DOHH2 (cell line): ENCODE measurements around the gene CBL.

Experiments used
- H3F3A ChIP-seq: fragments of 200-600 bp; sonication (generic), shearing (Covaris generic); 2 replicates; pipeline ENCODE4 v1.6.0; 2016; ENCODE audit warnings: antibody characterized with exemption, mild to moderate bottlenecking; ENCODE audit not compliant: control insufficient read depth, insufficient read depth
- H3K27ac ChIP-seq: fragments of 200-600 bp; sonication (generic); 2 replicates; pipeline ENCODE4 v1.5.1; 2014; ENCODE audit warnings: low read depth, mild to moderate bottlenecking, low read length, moderate library complexity
- H3K27me3 ChIP-seq: fragments of 200-600 bp; sonication (generic); 2 replicates; pipeline ENCODE4 v1.6.1; 2014; ENCODE audit warnings: mild to moderate bottlenecking, low read length, mixed read lengths; ENCODE audit not compliant: control insufficient read depth
- H3K36me3 ChIP-seq: fragments of 200-600 bp; sonication (generic); 2 replicates; pipeline ENCODE4 v1.6.1; 2014; ENCODE audit warnings: mild to moderate bottlenecking, low read length, moderate library complexity, mixed read lengths; ENCODE audit not compliant: control insufficient read depth
- H3K4me1 ChIP-seq: fragments of 200-600 bp; sonication (generic); 2 replicates; pipeline ENCODE4 v1.6.1; 2014; ENCODE audit warnings: mild to moderate bottlenecking, low read length, mixed read lengths; ENCODE audit not compliant: control insufficient read depth
- H3K4me2 ChIP-seq: fragments of 200-600 bp; sonication (generic); 2 replicates; pipeline ENCODE4 v1.6.0; 2014; ENCODE audit warnings: mild to moderate bottlenecking, low read length, moderate library complexity
- H3K4me3 ChIP-seq: fragments of 200-600 bp; sonication (generic); 2 replicates; pipeline ENCODE4 v1.5.1; 2014; ENCODE audit warnings: mild to moderate bottlenecking, low read length, mixed read lengths
- H3K79me2 ChIP-seq: fragments of 200-600 bp; sonication (generic); 2 replicates; pipeline ENCODE4 v1.6.1; 2014; ENCODE audit warnings: mild to moderate bottlenecking, low read length, mixed read lengths; ENCODE audit not compliant: control insufficient read depth
- H3K9me2 ChIP-seq: fragments of 200-600 bp; sonication (generic); replicated peaks from 2 replicates; pipeline ENCODE4 v1.6.1; 2014; ENCODE audit warnings: mild to moderate bottlenecking, low read length, mixed read lengths; ENCODE audit not compliant: control insufficient read depth
- H3K9me3 ChIP-seq: fragments of 200-600 bp; sonication (generic); 2 replicates; pipeline ENCODE4 v1.6.1; 2014; ENCODE audit warnings: antibody characterized with exemption, low read length, mixed read lengths; ENCODE audit not compliant: control insufficient read depth, insufficient read depth
- H4K20me1 ChIP-seq: fragments of 200-600 bp; sonication (generic); 2 replicates; pipeline ENCODE4 v1.6.0; 2014; ENCODE audit warnings: low read depth, mild to moderate bottlenecking, antibody characterized with exemption, low read length, moderate library complexity; ENCODE audit not compliant: control insufficient read depth, insufficient read depth
- EZH2phosphoT487 ChIP-seq: fragments of 200-600 bp; sonication (generic); IDR thresholded peaks from 2 replicates; pipeline ENCODE4 v1.6.1; 2017; ENCODE audit warnings: borderline replicate concordance, mild to moderate bottlenecking, antibody characterized with exemption, low read length, moderate library complexity, mixed read lengths
- TF ChIP-seq, protein P1 (sequence below): fragments of 200-600 bp; sonication (generic); IDR thresholded peaks from one replicate; pipeline ENCODE4 v1.5.1; 2014; ENCODE audit warnings: antibody characterized with exemption, mild to moderate bottlenecking, low read depth, low read length; ENCODE audit not compliant: poor library complexity, severe bottlenecking

CBL gene

DNA sequence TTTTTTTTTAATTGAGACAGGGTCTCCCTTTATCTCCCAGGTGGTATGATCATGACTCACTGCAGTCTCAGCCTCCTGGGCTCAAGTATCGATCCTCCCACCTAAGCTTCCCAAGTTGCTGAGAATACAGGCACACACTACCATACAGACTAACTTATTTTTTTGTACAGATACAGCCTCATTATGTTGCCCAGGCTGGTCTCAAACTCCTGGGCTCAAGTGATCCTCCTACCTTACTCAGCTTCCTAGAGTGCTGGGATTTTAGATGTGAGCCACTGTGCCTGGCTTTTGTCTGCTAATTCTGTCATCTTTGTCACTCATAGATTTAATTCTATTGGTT lies 43.5 kb downstream of the CBL start:
- H3K4me1 ChIP-seq = peaks cover 31% of the 10 kb centered on the region
- no peak overlapping the region for H3K4me2 ChIP-seq
- H3K9me2 ChIP-seq = no peaks in the 10 kb centered on the region
- no peak for TF ChIP-seq EZH2phosphoT487
- TF ChIP-seq, protein P1, sequence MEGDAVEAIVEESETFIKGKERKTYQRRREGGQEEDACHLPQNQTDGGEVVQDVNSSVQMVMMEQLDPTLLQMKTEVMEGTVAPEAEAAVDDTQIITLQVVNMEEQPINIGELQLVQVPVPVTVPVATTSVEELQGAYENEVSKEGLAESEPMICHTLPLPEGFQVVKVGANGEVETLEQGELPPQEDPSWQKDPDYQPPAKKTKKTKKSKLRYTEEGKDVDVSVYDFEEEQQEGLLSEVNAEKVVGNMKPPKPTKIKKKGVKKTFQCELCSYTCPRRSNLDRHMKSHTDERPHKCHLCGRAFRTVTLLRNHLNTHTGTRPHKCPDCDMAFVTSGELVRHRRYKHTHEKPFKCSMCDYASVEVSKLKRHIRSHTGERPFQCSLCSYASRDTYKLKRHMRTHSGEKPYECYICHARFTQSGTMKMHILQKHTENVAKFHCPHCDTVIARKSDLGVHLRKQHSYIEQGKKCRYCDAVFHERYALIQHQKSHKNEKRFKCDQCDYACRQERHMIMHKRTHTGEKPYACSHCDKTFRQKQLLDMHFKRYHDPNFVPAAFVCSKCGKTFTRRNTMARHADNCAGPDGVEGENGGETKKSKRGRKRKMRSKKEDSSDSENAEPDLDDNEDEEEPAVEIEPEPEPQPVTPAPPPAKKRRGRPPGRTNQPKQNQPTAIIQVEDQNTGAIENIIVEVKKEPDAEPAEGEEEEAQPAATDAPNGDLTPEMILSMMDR = no peak
- no peaks in the 10 kb centered on the region for H3K27me3 ChIP-seq
- H3F3A ChIP-seq = no peaks in the 10 kb centered on the region
- H4K20me1 ChIP-seq = no peaks in the 10 kb centered on the region
- no peaks in the 10 kb centered on the region for H3K9me3 ChIP-seq
- H3K79me2 ChIP-seq = peaks cover 34% of the 10 kb centered on the region
- no peak overlapping the region for H3K4me3 ChIP-seq
- H3K36me3 ChIP-seq = peaks cover 11% of the 10 kb centered on the region; the same call in 1 of the 2 replicates
- H3K27ac ChIP-seq = no peak overlapping the region

DNA sequence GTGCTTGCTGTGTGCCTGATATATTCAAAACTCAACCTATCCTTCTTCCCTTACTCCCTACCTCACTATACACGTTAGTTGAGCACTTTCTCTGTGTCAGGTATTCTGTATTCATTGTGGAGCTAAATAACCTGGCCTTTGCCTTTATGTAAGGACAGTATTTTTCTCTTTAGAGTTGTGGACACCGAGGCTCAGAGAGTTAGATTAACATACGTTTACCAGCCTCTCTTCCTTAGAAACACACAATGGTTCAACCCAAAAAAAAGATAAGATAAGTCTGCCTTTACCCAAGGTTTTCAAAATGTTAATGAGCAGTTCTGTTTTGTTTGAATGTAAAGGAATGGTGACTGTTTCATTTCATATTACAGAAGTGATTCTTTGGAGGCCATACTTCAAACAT lies 45.0 kb downstream of the CBL start:
- H3K27me3 ChIP-seq = no peaks in the 10 kb centered on the region
- no peak overlapping the region for H3K4me2 ChIP-seq
- peaks cover 24% of the 10 kb centered on the region for H3K4me1 ChIP-seq
- peaks cover 24% of the 10 kb centered on the region for H3K79me2 ChIP-seq
- no peak overlapping the region for H3K4me3 ChIP-seq
- H3K27ac ChIP-seq = no peak overlapping the region
- TF ChIP-seq, protein P1 = no peak
- TF ChIP-seq EZH2phosphoT487 = no peak
- no peaks in the 10 kb centered on the region; the same call in 1 of the 2 replicates for H3F3A ChIP-seq
- H4K20me1 ChIP-seq = no peaks in the 10 kb centered on the region
- no peaks in the 10 kb centered on the region for H3K9me3 ChIP-seq
- H3K9me2 ChIP-seq = no peaks in the 10 kb centered on the region
- H3K36me3 ChIP-seq = peaks cover 8% of the 10 kb centered on the region; the same call in 1 of the 2 replicates

DNA sequence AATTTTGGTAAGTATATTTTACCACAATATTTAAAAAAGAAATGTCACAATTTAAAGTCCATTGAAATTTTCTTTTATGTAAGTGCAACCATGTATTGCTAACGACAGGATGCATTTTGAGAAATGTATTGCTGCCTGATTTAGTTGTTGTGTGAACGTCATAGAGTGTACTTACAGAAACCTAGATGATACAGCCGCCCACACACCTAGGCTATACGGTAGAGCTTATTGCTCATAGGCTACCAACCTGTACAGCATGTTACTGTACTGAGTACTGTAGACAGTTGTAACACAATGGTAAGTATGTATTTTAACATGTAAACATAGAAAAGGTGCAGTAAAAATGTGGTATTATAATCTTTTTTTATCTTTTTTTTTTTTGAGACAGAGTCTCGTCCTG lies 48.1 kb downstream of the CBL start:
- no peaks in the 10 kb centered on the region for H3K27me3 ChIP-seq
- no peaks in the 10 kb centered on the region for H3K9me3 ChIP-seq
- peaks cover 36% of the 10 kb centered on the region for H3K79me2 ChIP-seq
- no peaks in the 10 kb centered on the region for H3K9me2 ChIP-seq
- H3K36me3 ChIP-seq = no peaks in the 10 kb centered on the region
- no peak overlapping the region for H3K4me2 ChIP-seq
- H3K4me1 ChIP-seq = peaks cover 17% of the 10 kb centered on the region
- peaks cover 4% of the 10 kb centered on the region; the same call in 1 of the 2 replicates for H3F3A ChIP-seq
- no peak overlapping the region for H3K4me3 ChIP-seq
- H3K27ac ChIP-seq = no peak overlapping the region
- TF ChIP-seq EZH2phosphoT487 = no peak
- TF ChIP-seq, protein P1 = no peak
- peaks cover 5% of the 10 kb centered on the region; the same call in 1 of the 2 replicates for H4K20me1 ChIP-seq

DNA sequence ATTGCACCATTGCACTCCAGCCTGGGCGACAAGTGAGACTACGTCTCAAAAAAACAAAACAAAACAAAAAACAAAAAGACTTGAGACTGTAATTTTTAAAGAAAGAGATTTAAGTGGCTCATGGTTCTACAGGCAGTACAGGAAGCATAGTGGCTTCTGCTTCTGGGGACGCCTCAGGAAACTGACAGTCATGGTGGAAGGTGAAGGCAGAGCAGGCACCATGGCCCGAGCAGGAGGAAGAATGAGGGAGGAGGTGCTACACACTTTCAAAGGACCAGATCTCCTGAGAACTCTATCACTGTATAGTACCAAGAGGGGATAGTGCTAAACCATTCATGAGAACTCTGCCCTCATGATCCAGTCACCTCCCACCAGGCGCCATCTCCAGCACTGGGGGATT lies 52.0 kb downstream of the CBL start:
- no peak overlapping the region for H3K27ac ChIP-seq
- no peaks in the 10 kb centered on the region for H3K9me2 ChIP-seq
- H3K79me2 ChIP-seq = peaks cover 64% of the 10 kb centered on the region

More for the DNA sequence above, 52.0 kb downstream of the CBL start:
- TF ChIP-seq, protein P1 = no peak
- no peak for TF ChIP-seq EZH2phosphoT487
- Histone ChIP-seq H3K4me3 (no peak overlapping the region), H3K9me3 (no peaks in the 10 kb centered on the region), H4K20me1 (peaks cover 5% of the 10 kb centered on the region; the same call in 1 of the 2 replicates), H3K27me3 (no peaks in the 10 kb centered on the region), H3F3A (peaks cover 8% of the 10 kb centered on the region), H3K4me2 (peak overlapping the region; percentile 8; the same call in 1 of the 2 replicates), H3K36me3 (no peaks in the 10 kb centered on the region), H3K4me1 (peaks cover 56% of the 10 kb centered on the region)
